GM23338 (cell line): ENCODE measurements around the gene DCTN1. TPM values are rescaled to one million over a fixed set of nuclear protein-coding genes. Genes with fewer than 3 reads are reported as not detected.

Experiments used
- ATAC-seq: fragments of 200-7000 bp; cut with Tn5 transposase; 3 replicates; pipeline ENCODE4 v1.9.1; 2020
- DNase-seq: peaks from one replicate; pipeline ENCODE4 v3.0.0-alpha.2; 2015; ENCODE audit warnings: low spot score
- H2AFZ ChIP-seq: fragments of 200-600 bp; sonication (generic); 2 replicates; pipeline ENCODE4 v1.8.0; 2016; ENCODE audit warnings: antibody characterized with exemption, mild to moderate bottlenecking, moderate library complexity
- H3F3A ChIP-seq: fragments of 200-600 bp; sonication (generic); replicated peaks from 2 replicates; pipeline ENCODE4 v1.8.0; 2017; ENCODE audit warnings: antibody characterized with exemption, mixed run types, low read depth
- H3K27ac ChIP-seq: fragments of 200-600 bp; sonication (generic); 2 replicates; pipeline ENCODE4 v1.6.1; 2016; ENCODE audit warnings: low read depth
- H3K27me3 ChIP-seq: fragments of 200-600 bp; sonication (generic); 2 replicates; pipeline ENCODE4 v1.8.0; 2016; ENCODE audit warnings: mild to moderate bottlenecking, mixed run types, moderate library complexity; ENCODE audit not compliant: insufficient read depth
- H3K36me3 ChIP-seq: fragments of 200-600 bp; sonication (generic); 2 replicates; pipeline ENCODE4 v1.8.0; 2016; ENCODE audit warnings: mild to moderate bottlenecking; ENCODE audit not compliant: insufficient read depth
- H3K4me1 ChIP-seq: fragments of 200-600 bp; sonication (generic); 2 replicates; pipeline ENCODE4 v1.8.0; 2016; ENCODE audit warnings: mild to moderate bottlenecking, moderate library complexity; ENCODE audit not compliant: insufficient read depth
- H3K4me2 ChIP-seq: fragments of 200-600 bp; sonication (generic); 2 replicates; pipeline ENCODE4 v1.7.1; 2017; ENCODE audit warnings: mixed run types
- H3K4me3 ChIP-seq: fragments of 200-600 bp; sonication (generic); 2 replicates; pipeline ENCODE4 v1.6.1; 2016; ENCODE audit warnings: mixed run types
- H3K79me2 ChIP-seq: fragments of 200-600 bp; sonication (generic); replicated peaks from 2 replicates; pipeline ENCODE4 v1.8.0; 2017; ENCODE audit warnings: mild to moderate bottlenecking; ENCODE audit not compliant: insufficient read depth
- H3K9me2 ChIP-seq: fragments of 200-600 bp; sonication (generic); 2 replicates; pipeline ENCODE4 v1.8.0; 2017; ENCODE audit not compliant: insufficient read depth
- H4K20me1 ChIP-seq: fragments of 200-600 bp; sonication (generic); replicated peaks from 2 replicates; pipeline ENCODE4 v1.8.0; 2017; ENCODE audit warnings: mild to moderate bottlenecking; ENCODE audit not compliant: insufficient read depth
- H3K27ac Mint-ChIP-seq: 2 replicates; pipeline ENCODE4 v1.8.0; 2020; ENCODE audit warnings: inconsistent platforms, mild to moderate bottlenecking, moderate library complexity, mixed read lengths
- H3K27me3 Mint-ChIP-seq: 3 replicates; pipeline ENCODE4 v1.8.0; 2022; ENCODE audit warnings: low read depth, mild to moderate bottlenecking, moderate library complexity, mixed read lengths, inconsistent platforms; ENCODE audit not compliant: insufficient read depth, poor library complexity
- H3K36me3 Mint-ChIP-seq: 3 replicates; pipeline ENCODE4 v1.8.0; 2021; ENCODE audit warnings: low read depth, mild to moderate bottlenecking, inconsistent platforms, moderate library complexity, mixed read lengths
- H3K4me1 Mint-ChIP-seq: 3 replicates; pipeline ENCODE4 v1.8.0; 2020; ENCODE audit warnings: mild to moderate bottlenecking, inconsistent platforms, mixed read lengths
- H3K4me3 Mint-ChIP-seq: 3 replicates; pipeline ENCODE4 v1.8.0; 2021; ENCODE audit warnings: moderate library complexity, mild to moderate bottlenecking, inconsistent platforms, mixed read lengths
- H3K9me3 Mint-ChIP-seq: 3 replicates; pipeline ENCODE4 v1.8.0; 2020; ENCODE audit warnings: moderate library complexity, mild to moderate bottlenecking, inconsistent platforms, mixed read lengths
- CREB1 ChIP-seq: fragments of 250-450 bp; sonication (Bioruptor Pico); IDR thresholded peaks from 2 replicates; pipeline ENCODE4 v1.5.0; 2020; ENCODE audit warnings: low read depth, mild to moderate bottlenecking, moderate library complexity
- EZH2 ChIP-seq: fragments of 200-600 bp; sonication (generic); IDR thresholded peaks from one replicate; pipeline ENCODE4 v1.8.0; 2017; ENCODE audit warnings: antibody characterized with exemption, mild to moderate bottlenecking, low read depth; ENCODE audit not compliant: unreplicated experiment
- EZH2phosphoT487 ChIP-seq: fragments of 200-600 bp; sonication (generic); IDR thresholded peaks from one replicate; pipeline ENCODE4 v1.8.1; 2018; ENCODE audit warnings: antibody characterized with exemption; ENCODE audit not compliant: unreplicated experiment
- NANOG ChIP-seq: IDR thresholded peaks from 2 replicates; pipeline ENCODE4 v1.6.1; 2016; ENCODE audit warnings: antibody characterized with exemption, borderline replicate concordance
- STAT1 ChIP-seq: IDR thresholded peaks from one replicate; pipeline ENCODE4 v1.6.1; 2016; ENCODE audit warnings: antibody characterized with exemption; ENCODE audit not compliant: unreplicated experiment
- ZNF114 ChIP-seq: fragments of 250-450 bp; sonication (Bioruptor Pico); IDR thresholded peaks from 2 replicates; pipeline ENCODE4 v1.5.0; 2020; ENCODE audit warnings: mild to moderate bottlenecking, moderate library complexity
- polyA plus RNA-seq: library from polyadenylated mRNA; unstranded; fragments of >200 nt; fragmentation: Nextera tagmentation; extraction: Ambion mirVana; gene quantifications from 2 replicates; pipeline ENCODE4 v1.2.1, GENCODE V29; 2016
- total RNA-seq: library from RNA; depleted of rRNA; stranded (reverse); fragments of >200 nt; shearing (Covaris generic); gene quantifications from 2 replicates; pipeline ENCODE4 v1.2.3, GENCODE V29; 2014
- TF ChIP-seq, protein P1 (sequence below), 2 experiments: fragments of 200-600 bp in 1 of 2; sonication (generic) in 1 of 2; conservative IDR thresholded peaks; 2 replicates each; pipeline versions ENCODE4 v1.5.1 to v1.6.1; 2016 to 2017; ENCODE audit warnings: antibody characterized with exemption in 2 of 2, low read depth in 2 of 2, mild to moderate bottlenecking in 2 of 2, moderate library complexity in 1 of 2
- TF ChIP-seq, protein P2 (sequence below): IDR thresholded peaks from 2 replicates; pipeline ENCODE4 v1.6.1; 2016; ENCODE audit warnings: antibody characterized with exemption

DCTN1 gene
- total and polyA plus RNA-seq, 2 experiments from 2014 or later, result 108 to 145 TPM

DNA sequence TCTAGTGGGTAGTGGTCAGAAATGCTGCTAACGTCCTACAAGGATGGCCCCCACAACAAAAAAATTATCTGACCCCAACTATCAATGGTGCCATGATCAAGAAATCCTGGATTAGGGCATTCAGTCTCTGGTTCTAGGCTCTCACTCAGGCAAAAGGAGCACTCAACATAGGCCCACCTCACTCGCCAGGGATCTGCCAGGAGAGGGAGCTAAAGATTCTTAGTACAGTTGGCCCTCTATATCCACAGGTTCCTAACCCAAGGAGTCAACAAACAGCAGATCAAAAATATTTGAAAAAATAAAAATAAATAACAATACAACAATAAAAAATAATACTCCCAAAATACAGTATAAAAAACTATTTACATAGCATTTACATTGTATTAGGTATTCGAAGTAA is 46.9 kb downstream of the DCTN1 start:
- Mint-ChIP-seq H3K4me1 (peaks cover 2% of the 10 kb centered on the region; the same call in 1 of the 3 replicates), H3K27me3 (no peaks in the 10 kb centered on the region), H3K4me3 (no peak overlapping the region), H3K27ac (no peak overlapping the region), H3K36me3 (no peaks in the 10 kb centered on the region), H3K9me3 (no peaks in the 10 kb centered on the region)
- Histone ChIP-seq H3K4me3 (no peak overlapping the region), H2AFZ (no peak overlapping the region), H3K9me2 (no peaks in the 10 kb centered on the region), H3K79me2 (no peaks in the 10 kb centered on the region), H3K4me2 (no peak overlapping the region), H3K4me1 (no peaks in the 10 kb centered on the region), H4K20me1 (no peaks in the 10 kb centered on the region), H3K27me3 (no peaks in the 10 kb centered on the region), H3K27ac (no peak overlapping the region), H3K36me3 (no peaks in the 10 kb centered on the region), H3F3A (no peaks in the 10 kb centered on the region)
- peak; percentile 77 for DNase-seq
- TF ChIP-seq, protein P1, sequence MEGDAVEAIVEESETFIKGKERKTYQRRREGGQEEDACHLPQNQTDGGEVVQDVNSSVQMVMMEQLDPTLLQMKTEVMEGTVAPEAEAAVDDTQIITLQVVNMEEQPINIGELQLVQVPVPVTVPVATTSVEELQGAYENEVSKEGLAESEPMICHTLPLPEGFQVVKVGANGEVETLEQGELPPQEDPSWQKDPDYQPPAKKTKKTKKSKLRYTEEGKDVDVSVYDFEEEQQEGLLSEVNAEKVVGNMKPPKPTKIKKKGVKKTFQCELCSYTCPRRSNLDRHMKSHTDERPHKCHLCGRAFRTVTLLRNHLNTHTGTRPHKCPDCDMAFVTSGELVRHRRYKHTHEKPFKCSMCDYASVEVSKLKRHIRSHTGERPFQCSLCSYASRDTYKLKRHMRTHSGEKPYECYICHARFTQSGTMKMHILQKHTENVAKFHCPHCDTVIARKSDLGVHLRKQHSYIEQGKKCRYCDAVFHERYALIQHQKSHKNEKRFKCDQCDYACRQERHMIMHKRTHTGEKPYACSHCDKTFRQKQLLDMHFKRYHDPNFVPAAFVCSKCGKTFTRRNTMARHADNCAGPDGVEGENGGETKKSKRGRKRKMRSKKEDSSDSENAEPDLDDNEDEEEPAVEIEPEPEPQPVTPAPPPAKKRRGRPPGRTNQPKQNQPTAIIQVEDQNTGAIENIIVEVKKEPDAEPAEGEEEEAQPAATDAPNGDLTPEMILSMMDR (conservative IDR thresholded peaks at IDR 0.05; ENCODE audit: low read depth in 2 of 2), result peak; percentile 62 to 86
- TF ChIP-seq, protein P2, sequence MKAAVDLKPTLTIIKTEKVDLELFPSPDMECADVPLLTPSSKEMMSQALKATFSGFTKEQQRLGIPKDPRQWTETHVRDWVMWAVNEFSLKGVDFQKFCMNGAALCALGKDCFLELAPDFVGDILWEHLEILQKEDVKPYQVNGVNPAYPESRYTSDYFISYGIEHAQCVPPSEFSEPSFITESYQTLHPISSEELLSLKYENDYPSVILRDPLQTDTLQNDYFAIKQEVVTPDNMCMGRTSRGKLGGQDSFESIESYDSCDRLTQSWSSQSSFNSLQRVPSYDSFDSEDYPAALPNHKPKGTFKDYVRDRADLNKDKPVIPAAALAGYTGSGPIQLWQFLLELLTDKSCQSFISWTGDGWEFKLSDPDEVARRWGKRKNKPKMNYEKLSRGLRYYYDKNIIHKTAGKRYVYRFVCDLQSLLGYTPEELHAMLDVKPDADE, result no peak
- peak; percentile 90 for ATAC-seq

DNA sequence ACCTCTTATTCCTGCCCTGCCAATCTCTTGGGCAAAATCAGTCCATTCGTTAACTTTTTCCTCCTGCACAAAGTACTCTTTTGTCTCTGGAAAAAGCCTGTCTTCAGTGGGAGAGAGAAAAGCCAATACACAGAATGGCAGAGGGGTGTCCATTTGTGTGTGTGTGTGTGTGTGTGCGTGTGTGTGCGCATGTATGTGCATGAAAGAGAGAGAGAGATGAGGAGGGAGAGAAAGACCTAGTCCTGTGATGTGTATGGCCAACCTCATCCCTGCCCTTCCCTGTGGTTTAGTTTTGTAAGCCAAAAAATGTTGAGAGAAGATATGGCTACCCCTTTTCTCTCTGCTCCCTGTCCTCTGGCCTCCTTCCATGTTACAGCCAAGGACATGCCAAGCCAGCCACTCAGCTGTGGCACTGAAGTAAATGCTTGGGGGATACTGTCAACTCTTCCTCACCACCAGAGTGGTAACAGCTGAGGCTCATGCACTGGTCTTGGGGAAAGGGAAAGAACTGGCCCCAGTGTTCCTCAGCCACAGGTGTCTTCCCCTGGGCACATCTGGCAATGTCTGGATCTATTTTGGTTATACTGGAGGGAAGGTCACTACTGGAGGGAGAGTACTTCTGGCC is 47.4 kb downstream of the DCTN1 start:
- H3K36me3 Mint-ChIP-seq, result no peaks in the 10 kb centered on the region
- H3K36me3 ChIP-seq, result no peaks in the 10 kb centered on the region
- H3K79me2 ChIP-seq, result no peaks in the 10 kb centered on the region
- peaks cover 5% of the 10 kb centered on the region; the same call in 1 of the 3 replicates for H3K4me1 Mint-ChIP-seq
- H3K27ac Mint-ChIP-seq, result no peak overlapping the region
- no peak overlapping the region for H3K27ac ChIP-seq
- no peak overlapping the region for H3K4me3 ChIP-seq
- ATAC-seq (no peak), DNase-seq (no peak)
- H3K27me3 Mint-ChIP-seq, result no peaks in the 10 kb centered on the region
- no peaks in the 10 kb centered on the region for H4K20me1 ChIP-seq
- H3F3A ChIP-seq, result no peaks in the 10 kb centered on the region
- H3K4me3 Mint-ChIP-seq, result no peak overlapping the region
- H3K27me3 ChIP-seq, result no peaks in the 10 kb centered on the region
- no peaks in the 10 kb centered on the region for H3K9me3 Mint-ChIP-seq
- no peak overlapping the region for H2AFZ ChIP-seq
- no peaks in the 10 kb centered on the region for H3K4me1 ChIP-seq
- no peak overlapping the region for H3K4me2 ChIP-seq
- TF ChIP-seq EZH2 (no peak), NANOG (no peak)
- no peaks in the 10 kb centered on the region for H3K9me2 ChIP-seq

DNA sequence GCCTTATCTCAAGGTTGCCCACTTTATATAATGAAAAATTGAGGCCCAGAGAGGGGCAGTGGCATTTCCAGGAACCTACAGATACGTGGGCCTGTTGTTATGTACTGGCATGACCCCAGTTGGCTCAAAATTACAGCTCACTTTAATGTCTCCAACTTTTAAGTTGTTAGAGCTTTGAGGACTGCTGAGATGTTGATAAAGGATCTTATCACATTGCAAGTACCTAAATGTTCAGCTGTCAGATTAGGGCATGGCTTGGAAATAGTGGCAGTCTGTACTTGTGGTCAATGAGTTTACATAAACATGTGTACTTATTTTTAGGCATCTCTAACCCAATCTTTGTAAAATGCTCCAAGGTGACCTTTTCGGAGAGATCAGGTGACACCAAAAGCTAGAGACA is 51.5 kb downstream of the DCTN1 start:
- H3K4me3 ChIP-seq, result no peak overlapping the region
- no peaks in the 10 kb centered on the region for H3K9me2 ChIP-seq
- no peak overlapping the region for H3K4me2 ChIP-seq
- H3K27me3 Mint-ChIP-seq, result no peaks in the 10 kb centered on the region
- DNase-seq (no peak), ATAC-seq (no peak)
- no peak overlapping the region for H3K27ac ChIP-seq
- no peak overlapping the region for H3K27ac Mint-ChIP-seq
- no peaks in the 10 kb centered on the region for H4K20me1 ChIP-seq
- H3K4me1 ChIP-seq, result no peaks in the 10 kb centered on the region
- peaks cover 5% of the 10 kb centered on the region; the same call in 1 of the 3 replicates for H3K4me1 Mint-ChIP-seq
- H2AFZ ChIP-seq, result no peak overlapping the region
- H3K4me3 Mint-ChIP-seq, result no peak overlapping the region
- no peaks in the 10 kb centered on the region for H3K79me2 ChIP-seq
- no peaks in the 10 kb centered on the region for H3K36me3 Mint-ChIP-seq
- H3K36me3 ChIP-seq, result no peaks in the 10 kb centered on the region
- no peaks in the 10 kb centered on the region for H3F3A ChIP-seq
- no peaks in the 10 kb centered on the region for H3K27me3 ChIP-seq
- H3K9me3 Mint-ChIP-seq, result no peaks in the 10 kb centered on the region
- TF ChIP-seq EZH2phosphoT487 (no peak), CREB1 (CRISPR knock-in tag) (no peak), ZNF114 (CRISPR knock-in tag) (no peak), EZH2 (no peak), STAT1 (no peak)
- TF ChIP-seq, protein P1 (conservative IDR thresholded peaks at IDR 0.05; ENCODE audit: low read depth in 2 of 2), result no peak
